ENCODE measurements around the gene NUPR2. TPM values are rescaled to one million over a fixed set of nuclear protein-coding genes. Genes with fewer than 3 reads are reported as not detected.

Gene NUPR2, protein sequence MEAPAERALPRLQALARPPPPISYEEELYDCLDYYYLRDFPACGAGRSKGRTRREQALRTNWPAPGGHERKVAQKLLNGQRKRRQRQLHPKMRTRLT
- not detected in 5 replicates for total RNA-seq (2022; extraction: Qiagen RNA extraction)

DNA sequence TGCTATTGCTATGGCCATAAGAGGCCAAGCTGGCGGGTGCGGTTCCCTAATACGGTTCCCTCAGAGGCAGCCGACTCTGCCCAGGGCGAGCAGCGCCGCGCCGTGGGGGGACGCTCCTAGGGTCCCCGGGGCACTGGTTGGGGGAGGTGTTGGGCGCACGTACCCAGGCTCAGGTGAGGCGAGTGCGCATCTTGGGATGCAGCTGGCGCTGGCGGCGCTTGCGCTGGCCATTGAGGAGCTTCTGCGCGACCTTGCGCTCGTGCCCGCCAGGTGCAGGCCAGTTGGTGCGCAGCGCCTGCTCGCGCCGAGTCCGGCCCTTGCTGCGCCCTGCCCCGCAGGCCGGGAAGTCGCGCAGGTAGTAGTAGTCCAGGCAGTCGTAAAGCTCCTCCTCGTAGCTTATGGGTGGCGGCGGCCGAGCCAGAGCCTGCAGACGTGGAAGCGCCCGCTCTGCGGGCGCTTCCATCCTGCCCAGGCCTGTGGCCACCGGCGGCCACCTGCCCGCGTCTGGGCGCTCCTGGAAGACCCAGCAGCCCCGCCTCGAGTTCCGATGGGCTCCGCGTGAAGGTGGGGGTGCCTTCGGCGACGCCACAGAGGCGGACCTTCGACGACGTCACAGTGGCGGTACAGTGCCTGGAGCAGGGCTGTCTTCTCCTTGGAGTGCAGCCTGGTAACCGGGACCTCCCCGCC lies at the start of gene NUPR2:
TSS of gene NUPR2 (minus strand) at position 566 of the 687 bp plus-strand sequence. CDS start at position 463, 103 bp downstream.

DNA sequence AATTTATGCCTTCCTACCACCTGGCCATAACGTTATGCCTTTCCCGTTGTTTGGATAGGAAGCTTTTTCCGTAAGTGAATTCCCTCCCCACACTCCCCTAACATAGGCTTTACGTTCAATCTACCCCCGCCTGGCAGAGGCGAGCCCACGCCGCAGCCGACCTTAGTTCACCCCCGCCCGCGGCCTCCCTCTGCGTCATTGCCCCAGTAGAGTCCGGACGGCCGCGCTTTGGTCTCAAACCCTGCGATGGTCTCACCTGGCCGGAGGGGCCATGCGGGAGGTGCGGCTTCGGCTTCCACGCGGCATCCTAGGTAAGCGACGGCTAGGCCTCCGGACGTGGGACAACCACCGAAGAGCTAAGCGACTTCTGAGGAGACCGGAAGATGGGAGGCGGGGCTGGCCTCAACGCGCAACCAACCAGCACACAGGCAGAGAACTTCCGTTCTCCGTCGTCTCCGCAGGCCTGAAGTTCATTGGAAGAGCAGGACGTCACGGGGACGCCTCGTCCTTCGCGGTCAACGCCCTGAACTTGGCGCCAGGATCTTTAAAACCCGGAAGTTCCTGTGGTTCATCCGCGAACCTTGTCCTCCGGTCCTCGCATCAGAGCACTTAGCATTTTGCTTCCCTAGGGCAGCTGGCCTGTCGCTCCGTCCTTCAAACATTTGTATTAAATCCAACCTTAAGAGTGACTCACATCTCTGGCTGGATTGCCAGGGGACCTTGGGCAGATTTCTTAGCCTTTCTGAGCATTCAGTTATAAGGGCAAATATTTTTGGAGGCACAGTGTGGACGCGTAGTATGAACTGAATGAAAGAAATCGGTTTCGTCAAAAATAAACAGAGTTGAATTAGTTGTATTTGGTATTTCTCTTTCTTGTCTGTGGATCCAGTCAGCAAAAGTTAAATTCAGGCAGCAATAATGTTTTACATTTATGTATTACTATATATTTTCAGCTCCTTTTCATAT lies 9.8 kb downstream of the NUPR2 start, which contains the start of gene CHCHD2:
TSS of gene CHCHD2 (minus strand) at position 369 of the 966 bp plus-strand sequence. CDS start at position 306, 63 bp downstream.

DNA sequence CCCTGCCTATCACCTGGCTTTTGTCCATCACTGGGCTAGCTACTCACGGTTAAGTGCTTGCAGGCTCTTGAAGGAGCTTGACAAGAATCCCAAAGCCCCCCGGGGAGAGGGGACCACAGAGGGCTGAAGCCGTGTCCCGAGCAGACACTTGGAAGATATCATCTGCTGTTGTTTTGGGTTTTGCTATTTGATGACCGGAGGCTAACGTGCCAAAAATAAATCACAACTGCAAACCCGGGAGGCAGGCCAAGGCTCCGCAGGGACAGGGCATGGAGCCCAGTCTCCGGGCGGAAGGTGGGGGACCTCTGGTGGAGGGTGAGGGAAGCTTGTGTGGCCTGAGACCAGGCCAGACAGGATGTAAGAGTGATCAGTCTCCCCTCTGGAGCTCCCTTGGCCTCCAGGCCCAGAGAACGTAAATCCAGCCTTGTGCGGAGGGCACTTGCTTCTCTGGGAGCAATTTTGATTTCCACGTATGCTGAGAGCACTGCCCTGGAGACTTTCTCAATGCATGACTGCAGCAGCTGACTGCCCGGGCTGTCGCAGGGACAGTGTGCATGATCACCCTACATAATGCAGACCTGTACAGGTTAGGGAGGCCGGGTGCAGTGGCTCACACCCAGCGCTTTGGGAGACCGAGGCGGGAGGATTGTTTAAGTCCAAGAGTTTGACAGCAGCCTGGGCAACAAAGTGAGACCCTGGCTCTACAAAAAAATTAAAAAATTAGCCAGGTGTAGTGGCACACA lies 23.3 kb downstream of the NUPR2 start, which contains the start of gene PHKG1:
TSS of gene PHKG1 (minus strand) at position 164 of the 743 bp plus-strand sequence. CDS start 4,011 bp downstream, outside the sequence.

Other genes with a start within 250 kb of the NUPR2 start
- 0.46 to 1.1 TPM (median 0.80 TPM) in 5 replicates for gene ZNF713, start 229.0 kb downstream of the NUPR2 start, total RNA-seq (2022; extraction: Qiagen RNA extraction)
- gene MRPS17, start 164.5 kb downstream of the NUPR2 start, total RNA-seq (2022; extraction: Qiagen RNA extraction): 24.1 to 28.1 TPM (median 25.8 TPM) in 5 replicates
- gene NIPSNAP2, start 151.8 kb downstream of the NUPR2 start, total RNA-seq (2022; extraction: Qiagen RNA extraction): 42.3 to 56.2 TPM (median 49.7 TPM) in 5 replicates
- gene PSPH, start 65.0 kb downstream of the NUPR2 start, total RNA-seq (2022; extraction: Qiagen RNA extraction): 19.7 to 31.0 TPM (median 23.3 TPM) in 5 replicates
- gene CCT6A, start 64.7 kb downstream of the NUPR2 start, total RNA-seq (2022; extraction: Qiagen RNA extraction): 248 to 256 TPM (median 255 TPM) in 5 replicates
- 108 to 125 TPM (median 109 TPM) in 5 replicates for gene SUMF2, start 52.1 kb downstream of the NUPR2 start, total RNA-seq (2022; extraction: Qiagen RNA extraction)
- 0.31 to 0.66 TPM (median 0.54 TPM) in 5 replicates for gene PHKG1, start 23.5 kb downstream of the NUPR2 start, total RNA-seq (2022; extraction: Qiagen RNA extraction)
- 557 to 755 TPM (median 675 TPM) in 5 replicates for gene CHCHD2, start 9.9 kb downstream of the NUPR2 start, total RNA-seq (2022; extraction: Qiagen RNA extraction)